ENCODE data around the gene BTBD19. TPM values are rescaled to one million over a fixed set of nuclear protein-coding genes. Genes with fewer than 3 reads are reported as not detected.

Gene BTBD19
- total RNA-seq, 1 donor from 2014 or later: 4.4 TPM

GRCh38 chr1:44839576-44839975 lies 31.3 kb downstream of the BTBD19 start:
- Histone ChIP-seq H3K27me3 (ENCODE audit: control insufficient read depth, insufficient read depth, low read length) (no peaks in the 10 kb centered on the region), H3K36me3 (ENCODE audit: control insufficient read depth, insufficient read depth, low read length) (no peaks in the 10 kb centered on the region), H3K4me3 (ENCODE audit: low read depth, low read length) (no peak overlapping the region)
- TF ChIP-seq, protein P1, sequence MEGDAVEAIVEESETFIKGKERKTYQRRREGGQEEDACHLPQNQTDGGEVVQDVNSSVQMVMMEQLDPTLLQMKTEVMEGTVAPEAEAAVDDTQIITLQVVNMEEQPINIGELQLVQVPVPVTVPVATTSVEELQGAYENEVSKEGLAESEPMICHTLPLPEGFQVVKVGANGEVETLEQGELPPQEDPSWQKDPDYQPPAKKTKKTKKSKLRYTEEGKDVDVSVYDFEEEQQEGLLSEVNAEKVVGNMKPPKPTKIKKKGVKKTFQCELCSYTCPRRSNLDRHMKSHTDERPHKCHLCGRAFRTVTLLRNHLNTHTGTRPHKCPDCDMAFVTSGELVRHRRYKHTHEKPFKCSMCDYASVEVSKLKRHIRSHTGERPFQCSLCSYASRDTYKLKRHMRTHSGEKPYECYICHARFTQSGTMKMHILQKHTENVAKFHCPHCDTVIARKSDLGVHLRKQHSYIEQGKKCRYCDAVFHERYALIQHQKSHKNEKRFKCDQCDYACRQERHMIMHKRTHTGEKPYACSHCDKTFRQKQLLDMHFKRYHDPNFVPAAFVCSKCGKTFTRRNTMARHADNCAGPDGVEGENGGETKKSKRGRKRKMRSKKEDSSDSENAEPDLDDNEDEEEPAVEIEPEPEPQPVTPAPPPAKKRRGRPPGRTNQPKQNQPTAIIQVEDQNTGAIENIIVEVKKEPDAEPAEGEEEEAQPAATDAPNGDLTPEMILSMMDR (IDR thresholded peaks at IDR 0.05; ENCODE audit: insufficient read depth, low read length, poor library complexity, severe bottlenecking): no peak
- no peak for DNase-seq (ENCODE audit: low read depth)

DNA sequence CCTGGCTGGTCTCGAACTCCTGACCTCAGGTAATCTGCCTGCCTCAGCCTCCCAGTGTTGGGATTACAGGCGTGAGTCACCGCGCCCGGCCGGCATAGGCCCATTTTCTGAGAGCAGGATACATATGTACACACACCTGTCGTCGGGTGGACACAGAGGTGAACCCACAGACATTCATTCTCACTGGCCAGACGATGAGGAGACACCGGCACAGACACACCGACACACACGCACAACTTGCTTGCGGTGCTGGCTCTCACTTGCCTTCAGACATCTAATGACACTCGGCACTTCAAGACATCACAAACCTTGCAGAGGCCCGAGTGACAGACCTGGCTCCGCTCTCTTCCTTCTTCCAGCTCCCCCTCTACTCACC lies 34.2 kb downstream of the BTBD19 start:
- no peaks in the 10 kb centered on the region for H3K27me3 ChIP-seq (ENCODE audit: control insufficient read depth, insufficient read depth, low read length)
- DNase-seq (ENCODE audit: low read depth): no peak
- H3K4me3 ChIP-seq (ENCODE audit: low read depth, low read length): peak overlapping the region; percentile 50
- H3K36me3 ChIP-seq (ENCODE audit: control insufficient read depth, insufficient read depth, low read length): no peaks in the 10 kb centered on the region
- TF ChIP-seq, protein P1 (IDR thresholded peaks at IDR 0.05; ENCODE audit: insufficient read depth, low read length, poor library complexity, severe bottlenecking): no peak

DNA sequence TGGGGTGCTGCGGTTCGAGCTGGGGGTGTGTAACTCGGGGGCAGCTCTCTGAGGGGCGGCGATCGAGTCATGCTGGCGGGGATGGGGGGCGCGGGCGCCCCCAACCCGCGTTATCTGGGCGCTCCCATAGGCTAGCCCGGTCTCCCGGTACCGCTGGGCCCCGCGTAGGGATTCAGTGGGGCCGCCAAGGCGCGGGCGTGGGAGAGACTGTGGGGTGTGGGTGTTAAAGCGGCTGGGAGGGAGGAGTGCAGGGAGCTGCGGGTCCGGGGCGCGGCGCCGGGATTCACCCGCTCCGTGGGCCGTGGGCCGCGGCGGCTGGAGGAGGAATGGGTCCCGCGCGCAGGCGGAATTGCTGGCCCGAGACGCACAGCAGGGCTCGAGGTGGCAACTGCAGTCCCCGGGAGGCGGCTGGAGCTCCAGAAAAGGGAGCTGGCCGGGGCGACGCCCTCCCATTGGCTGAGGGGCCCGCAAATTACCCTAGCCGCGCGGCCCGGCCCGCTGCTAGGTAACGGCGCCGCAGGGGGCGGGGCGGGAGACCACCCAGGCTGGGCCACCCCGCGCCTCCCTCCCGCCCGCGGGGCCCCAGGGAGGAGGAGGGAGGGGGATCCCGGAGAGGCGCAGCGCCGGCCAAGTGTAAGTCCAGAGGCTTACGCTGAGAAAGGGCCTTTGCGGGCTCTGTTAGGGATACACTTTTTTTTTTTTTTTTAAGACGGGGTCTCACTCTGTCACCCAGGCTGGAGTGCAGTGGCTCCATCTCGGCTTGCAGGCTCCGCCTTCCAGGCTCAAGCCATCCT lies 34.7 kb downstream of the BTBD19 start, which contains the start of gene PTCH2:
Gene PTCH2, minus strand, starts transcription at position 392 of the 794 bp plus-strand sequence. Its CDS starts 321 bp downstream, at position 71.
- peak within 1 kb of the TSS; percentile 50 for H3K4me3 ChIP-seq (ENCODE audit: low read depth, low read length)
- no peaks in the 10 kb centered on the region for H3K27me3 ChIP-seq (ENCODE audit: control insufficient read depth, insufficient read depth, low read length)
- no peaks in the 10 kb centered on the region for H3K36me3 ChIP-seq (ENCODE audit: control insufficient read depth, insufficient read depth, low read length)
- TF ChIP-seq, protein P1 (IDR thresholded peaks at IDR 0.05; ENCODE audit: insufficient read depth, low read length, poor library complexity, severe bottlenecking): no peak
- DNase-seq (ENCODE audit: low read depth): no peak

DNA sequence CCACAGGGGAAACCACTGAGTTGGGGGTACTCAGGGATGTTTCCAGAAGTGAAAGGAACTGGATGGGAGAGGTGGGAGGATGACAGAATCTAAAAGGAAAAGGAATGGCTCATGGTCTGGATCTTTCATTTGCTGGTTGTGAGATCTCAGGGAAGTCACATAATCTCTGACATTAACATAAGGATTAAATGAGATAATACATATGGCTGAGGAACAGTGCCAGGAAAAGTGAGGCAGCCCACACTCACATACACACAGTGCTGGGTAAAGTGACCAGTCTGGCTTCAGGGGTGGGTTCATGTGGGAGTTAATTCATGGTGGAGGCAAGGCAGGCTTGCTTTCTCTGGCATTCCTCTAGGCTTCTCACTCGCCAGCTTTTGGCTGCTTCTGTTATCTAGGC lies 38.7 kb downstream of the BTBD19 start:
- Histone ChIP-seq H3K4me3 (ENCODE audit: low read depth, low read length) (no peak overlapping the region), H3K36me3 (ENCODE audit: control insufficient read depth, insufficient read depth, low read length) (no peaks in the 10 kb centered on the region), H3K27me3 (ENCODE audit: control insufficient read depth, insufficient read depth, low read length) (no peaks in the 10 kb centered on the region)
- no peak for DNase-seq (ENCODE audit: low read depth)
- TF ChIP-seq, protein P1 (IDR thresholded peaks at IDR 0.05; ENCODE audit: insufficient read depth, low read length, poor library complexity, severe bottlenecking): no peak

DNA sequence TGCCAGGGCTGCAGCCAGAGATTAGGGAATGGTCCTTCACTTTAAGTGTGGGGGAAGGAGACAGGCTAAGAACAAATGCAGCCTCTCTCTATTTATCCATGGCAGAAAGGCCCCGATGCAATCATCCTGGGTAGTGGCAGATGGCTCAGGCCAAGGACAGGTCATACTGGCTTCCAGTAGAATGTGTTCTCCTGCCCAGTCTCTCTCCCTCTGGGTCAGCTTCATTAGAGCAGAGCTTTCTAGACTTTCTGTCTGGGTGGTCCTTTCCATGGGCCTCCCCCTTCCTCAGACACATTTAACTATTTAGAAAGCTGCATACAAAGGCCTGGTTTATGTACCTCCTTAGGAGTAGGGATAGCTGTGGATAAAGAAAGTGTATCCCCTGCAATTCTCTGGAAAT lies 39.5 kb downstream of the BTBD19 start:
- Histone ChIP-seq H3K27me3 (ENCODE audit: control insufficient read depth, insufficient read depth, low read length) (no peaks in the 10 kb centered on the region), H3K4me3 (ENCODE audit: low read depth, low read length) (no peak overlapping the region), H3K36me3 (ENCODE audit: control insufficient read depth, insufficient read depth, low read length) (no peaks in the 10 kb centered on the region)
- no peak for DNase-seq (ENCODE audit: low read depth)
- TF ChIP-seq, protein P1 (IDR thresholded peaks at IDR 0.05; ENCODE audit: insufficient read depth, low read length, poor library complexity, severe bottlenecking): no peak

All from kidney epithelial cell (primary cell).